Mesothelial cell of epicardium (in vitro differentiated cells): ENCODE results near the gene PDZRN4. TPM values are rescaled to one million over a fixed set of nuclear protein-coding genes. Genes with fewer than 3 reads are reported as not detected.

ENCODE experiments used
- DNase-seq, 2 experiments: peaks; one replicate each; pipeline ENCODE4 v3.0.0; 2021; ENCODE audit warnings: low spot score in 2 of 2; ENCODE audit not compliant: unreplicated experiment in 2 of 2
- H3K27ac Mint-ChIP-seq: 2 replicates; pipeline ENCODE4 v1.8.0; 2021; ENCODE audit warnings: mixed read lengths
- H3K27me3 Mint-ChIP-seq: 2 replicates; pipeline ENCODE4 v1.8.0; 2021; ENCODE audit warnings: low read depth, mixed read lengths
- H3K36me3 Mint-ChIP-seq: 2 replicates; pipeline ENCODE4 v1.8.0; 2021; ENCODE audit warnings: mixed read lengths
- H3K4me1 Mint-ChIP-seq: 2 replicates; pipeline ENCODE4 v1.8.0; 2021; ENCODE audit warnings: mixed read lengths
- H3K4me3 Mint-ChIP-seq: 2 replicates; pipeline ENCODE4 v1.8.0; 2021; ENCODE audit warnings: mild to moderate bottlenecking, moderate library complexity, mixed read lengths
- H3K9me3 Mint-ChIP-seq: 2 replicates; pipeline ENCODE4 v1.8.0; 2021; ENCODE audit warnings: mixed read lengths
- CTCF ChIP-seq: fragments of 200-600 bp; sonication (generic); IDR thresholded peaks from one replicate; pipeline ENCODE4 v1.5.0; 2021; ENCODE audit warnings: antibody characterized with exemption; ENCODE audit not compliant: unreplicated experiment
- total RNA-seq: library from RNA; stranded (reverse); gene quantifications from 3 replicates; pipeline ENCODE4 v1.2.1, GENCODE V29; 2021

Gene PDZRN4
- total RNA-seq, 1 donor from 2014 or later, result 1.5 TPM

GRCh38 chr12:41437563-41437962 is 249.4 kb downstream of the PDZRN4 start:
- H3K27me3 Mint-ChIP-seq, result peaks cover 3% of the 10 kb centered on the region
- H3K9me3 Mint-ChIP-seq, result no peaks in the 10 kb centered on the region
- H3K36me3 Mint-ChIP-seq, result no peaks in the 10 kb centered on the region
- peaks cover 28% of the 10 kb centered on the region for H3K4me1 Mint-ChIP-seq
- no peak for TF ChIP-seq CTCF
- no peak for DNase-seq
- H3K4me3 Mint-ChIP-seq, result no peak overlapping the region
- no peak overlapping the region for H3K27ac Mint-ChIP-seq

- Mint-ChIP-seq H3K27ac (no peak overlapping the region), H3K9me3 (no peaks in the 10 kb centered on the region), H3K4me3 (no peak overlapping the region), H3K27me3 (no peaks in the 10 kb centered on the region), H3K36me3 (no peaks in the 10 kb centered on the region), H3K4me1 (peaks cover 27% of the 10 kb centered on the region)
- DNase-seq, result no peak
- no peak for TF ChIP-seq CTCF
These were observed 250.9 kb downstream of the PDZRN4 start for GRCh38 chr12:41438854-41439541.

GRCh38 chr12:41439801-41440200 is 251.7 kb downstream of the PDZRN4 start:
- peak overlapping the region; percentile 13 for H3K27ac Mint-ChIP-seq
- TF ChIP-seq CTCF, result no peak
- no peak for DNase-seq
- no peaks in the 10 kb centered on the region for H3K36me3 Mint-ChIP-seq
- H3K27me3 Mint-ChIP-seq, result no peaks in the 10 kb centered on the region
- peaks cover 27% of the 10 kb centered on the region for H3K4me1 Mint-ChIP-seq
- no peaks in the 10 kb centered on the region for H3K9me3 Mint-ChIP-seq
- no peak overlapping the region for H3K4me3 Mint-ChIP-seq

- H3K27me3 Mint-ChIP-seq, result no peaks in the 10 kb centered on the region
- no peaks in the 10 kb centered on the region for H3K9me3 Mint-ChIP-seq
These were observed 253.1 kb downstream of the PDZRN4 start for GRCh38 chr12:41441180-41441579.

GRCh38 chr12:41442896-41443295 is 254.8 kb downstream of the PDZRN4 start:
- Mint-ChIP-seq H3K27me3 (no peaks in the 10 kb centered on the region), H3K4me3 (no peak overlapping the region), H3K9me3 (no peaks in the 10 kb centered on the region), H3K4me1 (peaks cover 21% of the 10 kb centered on the region), H3K27ac (no peak overlapping the region), H3K36me3 (no peaks in the 10 kb centered on the region)
- no peak for TF ChIP-seq CTCF
- no peak for DNase-seq

More at GRCh38 chr12:41441180-41441579, 253.1 kb downstream of the PDZRN4 start:
- no peak overlapping the region for H3K4me3 Mint-ChIP-seq
- H3K27ac Mint-ChIP-seq, result no peak overlapping the region
- no peak for TF ChIP-seq CTCF
- DNase-seq, result no peak
- H3K4me1 Mint-ChIP-seq, result peaks cover 26% of the 10 kb centered on the region
- no peaks in the 10 kb centered on the region for H3K36me3 Mint-ChIP-seq
